Activated T-helper 1 cell treated with anti-CD3 and anti-CD28 coated beads, Interleukin-2, amount 50 U/mL, for 16 hours (primary cell): ENCODE results near the gene B3GAT1.
"Not testable (repeated sequence)": the region's sequence is repeated elsewhere in the genome, so short reads cannot be mapped to it uniquely, and the experiment has no call there.

Experiments used
- DNase-seq, 2 donors: peaks; one replicate each; pipeline ENCODE4 v3.0.0-alpha.2; 2020; ENCODE audit warnings: low read depth in 1 of 2, low spot score in 1 of 2

Gene B3GAT1, protein sequence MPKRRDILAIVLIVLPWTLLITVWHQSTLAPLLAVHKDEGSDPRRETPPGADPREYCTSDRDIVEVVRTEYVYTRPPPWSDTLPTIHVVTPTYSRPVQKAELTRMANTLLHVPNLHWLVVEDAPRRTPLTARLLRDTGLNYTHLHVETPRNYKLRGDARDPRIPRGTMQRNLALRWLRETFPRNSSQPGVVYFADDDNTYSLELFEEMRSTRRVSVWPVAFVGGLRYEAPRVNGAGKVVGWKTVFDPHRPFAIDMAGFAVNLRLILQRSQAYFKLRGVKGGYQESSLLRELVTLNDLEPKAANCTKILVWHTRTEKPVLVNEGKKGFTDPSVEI

DNA sequence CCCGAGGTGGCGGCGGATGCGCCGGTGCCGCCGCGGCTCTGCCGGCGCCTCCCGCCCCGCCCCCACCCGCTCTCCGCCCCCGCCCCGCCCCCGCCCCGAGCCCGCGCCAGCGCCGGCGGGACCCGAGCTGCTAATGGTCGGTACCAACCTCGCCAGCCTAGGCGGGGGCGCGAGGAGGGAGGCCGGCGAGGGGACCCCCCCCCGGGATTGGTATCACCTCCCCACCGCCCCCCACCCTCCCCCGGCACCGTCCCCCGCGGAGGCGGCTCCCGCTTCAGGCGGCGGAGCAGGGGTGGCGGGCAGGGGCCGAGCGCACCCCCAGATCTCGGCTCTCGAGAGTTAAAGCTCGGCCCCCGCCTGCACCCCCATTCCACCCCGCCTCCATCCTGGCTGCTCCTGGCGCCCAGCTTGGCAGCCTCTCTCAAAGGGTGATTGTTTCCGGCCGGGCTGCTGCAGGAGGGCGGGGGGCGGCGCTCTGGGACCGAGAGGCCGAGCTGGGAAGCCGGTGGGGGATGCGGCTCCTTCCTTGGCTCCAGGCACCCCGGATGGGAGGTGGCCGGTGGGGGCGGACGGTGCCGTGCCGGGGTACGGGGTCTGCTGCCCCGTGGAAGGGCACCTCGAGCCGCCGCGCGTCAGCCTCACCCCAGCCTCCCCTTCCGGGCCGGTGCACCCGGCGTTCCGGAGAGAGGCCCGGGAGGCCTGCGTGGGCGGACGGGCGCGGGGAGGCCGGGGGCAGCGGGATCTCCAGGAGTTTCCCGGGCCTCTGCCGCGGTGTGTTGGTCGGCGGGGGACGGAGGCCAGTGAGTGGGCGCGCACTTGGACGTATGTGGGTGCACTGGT lies at the start of gene B3GAT1:
Gene B3GAT1, minus strand, starts transcription at position 40 of the 840 bp plus-strand sequence. CDS start 24,583 bp downstream, outside the sequence.
- no peak for DNase-seq

DNA sequence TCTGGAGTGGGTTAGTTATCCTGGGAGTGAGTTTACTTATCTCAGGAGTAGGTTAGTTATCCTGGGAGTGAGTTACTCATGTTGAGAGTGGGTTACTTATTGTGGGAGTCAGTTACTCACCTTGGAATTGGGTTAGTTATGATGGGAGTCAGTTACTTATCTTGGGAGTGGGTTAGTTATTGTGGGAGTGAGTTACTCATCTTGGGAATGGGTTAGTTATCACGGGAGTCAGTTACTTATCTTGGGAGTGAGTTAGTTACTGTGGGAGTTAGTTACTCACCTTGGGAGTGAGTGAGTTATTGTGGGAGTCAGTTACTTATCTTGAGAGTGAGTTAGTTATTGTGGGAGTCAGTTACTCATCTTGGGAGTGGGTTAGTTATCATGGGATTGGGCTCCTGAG lies 49.6 kb upstream of the B3GAT1 start:
- DNase-seq, result no peak

DNA sequence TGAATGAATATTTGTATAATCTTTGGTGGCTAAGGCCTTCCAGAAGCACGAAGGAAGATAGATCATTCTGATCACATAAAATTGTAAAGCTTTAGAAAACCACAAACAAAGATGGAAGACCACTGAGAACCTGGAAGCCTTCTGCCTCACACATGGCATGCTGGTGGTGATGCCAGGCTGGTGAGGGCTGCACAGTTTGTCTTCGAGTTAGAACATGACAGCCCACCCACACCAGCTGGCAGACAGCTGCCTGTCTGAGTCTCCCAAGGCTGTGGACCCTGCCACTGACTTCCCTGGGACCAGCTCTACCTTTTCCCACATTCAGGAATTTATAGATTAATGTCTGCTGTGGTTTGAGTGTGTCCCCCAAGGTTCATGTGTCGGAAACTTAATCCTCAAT lies 48.8 kb upstream of the B3GAT1 start:
- DNase-seq, result no peak

DNA sequence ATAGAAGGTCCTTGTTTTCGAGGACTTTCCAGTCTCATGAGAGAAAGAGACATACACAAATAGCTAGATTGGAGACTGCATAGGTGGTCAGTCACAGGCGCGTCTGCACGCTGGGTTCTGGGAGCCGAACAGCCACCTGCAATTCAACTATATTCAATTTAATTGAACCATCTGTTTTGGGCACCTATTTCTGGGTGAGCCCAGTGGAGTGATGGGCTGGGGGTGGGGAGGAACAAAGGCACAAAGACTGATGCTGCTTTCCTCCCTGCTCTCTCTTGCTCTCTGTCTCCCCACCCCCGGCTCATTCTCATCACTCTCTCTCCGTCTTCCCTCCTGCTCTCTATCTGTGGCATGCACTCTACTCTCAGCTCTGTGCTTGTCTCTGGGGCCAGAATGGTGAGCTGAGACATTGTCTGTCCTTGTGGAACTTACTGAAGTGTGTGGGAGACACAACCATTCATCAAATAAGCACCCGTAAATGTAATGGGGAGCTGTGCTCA lies 48.1 kb upstream of the B3GAT1 start:
- DNase-seq, result no peak

DNA sequence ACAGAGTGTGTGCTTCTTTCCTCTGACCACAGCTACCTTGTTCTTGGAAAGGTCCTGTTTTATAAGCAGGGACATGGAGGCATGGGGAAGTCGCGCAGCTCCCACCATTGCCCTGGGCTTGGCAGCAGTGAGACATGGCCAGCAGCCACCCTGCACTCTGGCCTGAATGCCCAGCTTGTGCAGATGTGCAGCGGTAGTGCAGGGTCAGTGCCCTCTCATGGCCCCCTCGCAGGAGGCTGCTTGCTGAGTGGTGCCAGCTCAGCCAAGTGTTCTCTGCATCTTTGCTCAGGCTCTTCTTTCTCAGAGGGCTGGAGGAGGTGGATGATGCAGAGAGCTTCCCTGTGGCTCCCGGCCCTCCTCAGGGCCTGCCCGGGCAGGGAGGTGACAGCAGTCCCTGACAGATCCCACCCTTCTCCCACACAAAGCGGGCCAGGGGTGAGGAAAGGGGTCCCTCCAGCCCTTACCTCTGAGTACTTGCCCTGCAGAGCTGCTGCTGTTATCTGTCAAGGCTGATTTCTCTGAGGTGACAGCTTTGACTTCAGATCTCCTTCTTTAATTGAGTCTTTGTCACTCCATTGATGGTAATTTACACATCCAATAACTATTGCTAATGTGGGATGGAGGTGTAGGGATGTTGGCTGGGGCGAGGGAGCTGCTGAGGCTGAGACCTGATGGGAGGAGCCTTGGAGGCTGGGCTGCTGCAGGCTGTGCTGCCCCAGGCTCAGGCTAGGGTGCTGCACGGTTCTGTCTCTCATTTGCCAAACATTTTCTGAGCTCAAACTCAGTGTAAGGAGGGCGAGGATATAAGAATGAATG lies 47.4 kb upstream of the B3GAT1 start:
- DNase-seq, result no peak

DNA sequence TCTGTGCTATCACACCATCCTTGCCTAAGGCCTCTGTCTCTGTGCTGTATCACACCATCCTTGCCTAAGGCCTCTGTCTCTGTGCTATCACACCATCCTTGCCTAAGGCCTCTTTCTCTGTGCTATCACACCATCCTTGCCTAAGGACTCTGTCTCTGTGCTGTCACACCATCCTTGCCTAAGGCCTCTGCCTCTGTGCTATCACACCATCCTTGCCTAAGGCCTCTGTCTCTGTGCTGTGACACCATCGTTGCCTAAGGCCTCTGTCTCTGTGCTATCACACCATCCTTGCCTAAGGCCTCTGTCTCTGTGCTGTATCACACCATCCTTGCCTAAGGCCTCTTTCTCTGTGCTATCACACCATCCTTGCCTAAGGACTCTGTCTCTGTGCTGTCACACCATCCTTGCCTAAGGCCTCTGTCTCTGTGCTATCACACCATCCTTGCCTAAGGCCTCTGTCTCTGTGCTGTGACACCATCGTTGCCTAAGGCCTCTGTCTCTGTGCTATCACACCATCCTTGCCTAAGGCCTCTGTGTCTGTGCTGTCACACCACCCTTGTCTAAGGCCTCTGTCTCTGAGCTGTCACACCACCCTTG lies 45.5 kb upstream of the B3GAT1 start:
- not testable (repeated sequence) for DNase-seq

DNA sequence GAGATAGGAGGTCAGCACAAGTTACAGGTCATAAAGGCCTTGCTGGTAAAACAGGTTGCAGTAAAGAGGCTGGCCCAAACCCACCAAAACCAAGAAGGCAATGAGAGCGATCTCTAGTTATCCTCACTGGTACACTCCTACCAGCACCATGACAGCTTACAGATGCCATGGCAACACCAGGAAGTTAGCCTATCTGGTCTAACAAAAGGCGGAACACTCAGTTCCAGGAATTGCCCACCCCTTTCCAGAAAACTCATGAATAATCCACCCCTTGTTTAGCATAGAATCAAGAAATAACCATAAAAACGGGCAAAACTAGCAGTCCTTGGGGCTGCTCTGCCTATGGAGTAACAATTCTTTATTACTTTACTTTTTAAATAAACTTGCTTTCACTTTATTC lies 43.5 kb upstream of the B3GAT1 start:
- no peak for DNase-seq

DNA sequence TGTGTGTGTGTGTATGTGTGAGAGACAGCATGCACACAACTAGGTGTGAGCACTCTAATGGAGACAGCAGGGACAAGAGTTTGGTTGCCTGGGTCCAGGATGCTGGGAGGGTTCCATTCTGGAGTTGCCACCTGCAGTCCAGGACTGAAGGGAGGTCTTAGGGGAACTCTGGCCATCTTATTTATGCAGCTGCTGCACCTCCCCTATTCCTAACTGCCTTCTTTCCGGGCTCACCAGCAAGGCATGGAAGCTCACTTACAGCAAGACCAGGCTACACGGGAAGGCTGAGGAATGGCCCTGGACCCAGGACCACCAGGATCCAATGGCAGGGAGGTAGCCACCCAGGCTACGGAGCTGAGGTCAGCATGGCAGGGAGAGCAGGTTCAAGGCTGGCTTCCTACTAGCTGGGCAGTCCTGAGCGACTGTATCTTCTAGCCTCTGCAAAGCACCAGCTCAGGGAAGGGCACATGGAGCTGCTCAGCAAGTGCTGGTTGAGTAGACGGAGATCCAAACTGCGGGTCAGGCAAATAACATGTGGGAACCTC lies 42.2 kb upstream of the B3GAT1 start:
- DNase-seq, result no peak

DNA sequence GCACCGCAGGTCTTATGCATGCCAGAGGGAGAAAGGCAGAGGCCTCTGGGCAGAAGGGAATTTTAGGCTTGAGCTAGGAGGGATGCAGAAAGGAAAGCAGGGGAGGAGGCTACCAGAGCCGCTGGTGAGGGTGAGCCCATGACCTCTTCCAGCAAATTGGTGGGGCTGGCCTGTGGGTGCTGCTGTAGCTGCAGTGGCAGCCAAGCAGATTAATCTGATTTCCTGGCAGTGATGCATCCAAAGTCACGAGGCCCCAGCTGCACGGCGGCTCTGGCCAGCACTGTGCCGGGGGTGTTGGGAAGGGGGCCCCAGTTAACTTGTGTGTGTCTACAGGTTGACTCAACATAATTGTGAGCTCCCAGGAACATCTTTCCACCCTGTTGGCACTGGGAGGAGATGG lies 41.4 kb upstream of the B3GAT1 start:
- DNase-seq, result no peak

DNA sequence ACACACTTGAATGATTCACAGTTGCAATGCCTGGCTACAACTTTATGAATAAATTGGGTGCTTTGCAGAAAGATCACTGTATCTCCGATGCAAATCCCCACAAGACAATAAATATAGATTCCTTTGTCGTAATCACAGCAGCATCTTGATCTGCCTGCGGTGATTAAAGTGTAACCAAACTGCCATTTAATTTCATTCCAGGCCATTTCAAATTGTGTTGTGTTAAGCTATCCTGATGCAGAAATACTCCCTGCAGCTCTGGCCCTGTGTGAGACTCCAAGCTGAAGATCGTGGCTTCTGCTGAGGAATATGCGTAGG lies 40.8 kb upstream of the B3GAT1 start:
- DNase-seq, result no peak

DNA sequence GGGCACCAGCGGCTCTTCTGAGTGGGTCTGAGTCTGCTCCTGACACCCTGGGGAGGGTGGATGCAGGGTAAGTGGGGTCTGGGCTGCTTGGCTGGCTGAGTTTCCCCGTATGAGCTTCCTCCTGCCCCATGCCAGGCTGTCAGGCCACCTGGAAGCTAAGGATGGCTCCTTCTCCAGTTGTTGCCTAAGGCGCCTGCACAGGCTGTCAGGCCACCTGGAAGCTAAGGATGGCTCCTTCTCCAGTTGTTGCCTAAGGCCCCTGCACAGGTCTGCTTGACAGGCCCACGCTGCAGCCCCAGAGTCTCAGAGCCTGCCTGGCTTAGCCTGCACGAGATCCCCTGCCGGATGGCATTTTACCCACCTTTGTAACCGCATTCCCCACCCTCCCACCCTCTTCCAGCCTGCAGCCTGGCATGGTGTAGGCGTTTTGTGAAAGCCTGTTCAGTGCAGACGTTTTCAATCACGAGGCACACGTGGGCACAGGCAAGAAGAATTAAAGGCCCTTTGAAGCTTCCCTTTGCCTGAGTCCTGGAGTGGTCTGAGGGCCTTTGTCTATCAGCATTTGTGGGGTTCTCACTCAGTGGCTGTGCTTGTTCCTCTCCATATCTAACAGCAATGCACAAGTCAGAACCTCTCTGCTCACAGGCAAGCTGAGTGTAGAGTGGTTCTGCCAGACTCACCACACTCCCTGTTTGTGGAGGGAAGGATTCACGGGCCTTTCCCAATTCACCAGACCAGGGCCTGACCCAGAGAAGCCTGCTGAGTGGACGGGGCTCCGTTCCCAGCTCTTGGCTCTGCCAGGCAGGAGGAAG lies 40.2 kb upstream of the B3GAT1 start:
- DNase-seq, result no peak

DNA sequence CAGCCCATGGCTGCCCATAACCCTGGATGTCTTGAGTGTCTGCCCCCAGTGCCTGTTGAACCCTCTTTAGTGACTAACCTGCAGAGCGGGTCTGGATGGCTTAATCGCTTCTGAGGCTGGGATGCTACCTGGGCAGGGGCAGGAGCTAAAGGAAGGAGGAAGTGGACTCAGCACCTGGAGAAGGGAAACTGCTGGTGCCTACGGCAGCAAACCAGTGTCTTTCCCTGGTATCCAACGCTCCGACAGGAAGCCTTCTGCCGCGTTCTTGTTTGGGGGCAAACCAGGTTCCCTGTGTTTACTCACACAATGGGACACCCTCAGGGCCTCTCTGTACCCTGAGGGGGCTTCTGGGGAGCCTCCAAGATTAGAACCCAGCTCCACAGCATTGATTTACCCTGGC lies 38.1 kb upstream of the B3GAT1 start:
- no peak for DNase-seq

DNA sequence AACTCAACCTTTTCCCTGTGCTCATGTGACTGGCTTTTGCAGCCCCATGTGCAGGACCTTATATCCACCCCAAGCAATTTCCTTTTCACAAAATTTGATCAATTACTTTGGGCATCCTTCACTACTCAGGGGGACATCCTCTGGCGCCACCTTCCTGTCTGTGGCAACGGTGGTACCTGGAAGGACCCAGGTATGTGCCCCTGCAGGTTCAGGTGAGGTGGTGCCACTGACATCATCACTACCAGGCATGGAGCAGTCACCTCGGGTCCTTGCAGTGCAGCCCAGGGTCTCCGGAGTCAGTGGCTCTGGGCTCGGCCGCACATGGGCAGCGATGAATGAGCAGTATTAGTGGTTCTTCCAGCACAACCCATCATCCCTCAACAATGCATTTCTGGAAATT lies 37.7 kb upstream of the B3GAT1 start:
- DNase-seq, result no peak

DNA sequence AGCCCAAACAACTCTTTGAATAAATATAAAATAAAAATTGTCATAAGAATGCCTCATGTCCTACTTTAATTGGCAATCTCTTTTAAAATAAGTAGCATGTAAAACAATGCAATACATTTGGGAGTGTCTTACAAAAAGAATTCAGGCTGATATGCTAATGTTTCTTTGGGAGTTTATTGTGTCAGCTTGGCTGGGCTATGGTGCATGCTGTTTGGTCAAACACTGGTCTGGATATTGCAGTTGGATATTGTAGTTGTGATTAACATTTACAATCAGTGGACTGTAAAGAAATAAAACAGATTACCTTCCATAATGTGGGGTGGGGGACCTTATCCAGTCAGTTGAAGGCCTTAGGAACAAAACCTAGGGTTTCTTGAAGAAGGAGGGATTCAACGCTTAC lies 37.0 kb upstream of the B3GAT1 start:
- DNase-seq, result no peak

DNA sequence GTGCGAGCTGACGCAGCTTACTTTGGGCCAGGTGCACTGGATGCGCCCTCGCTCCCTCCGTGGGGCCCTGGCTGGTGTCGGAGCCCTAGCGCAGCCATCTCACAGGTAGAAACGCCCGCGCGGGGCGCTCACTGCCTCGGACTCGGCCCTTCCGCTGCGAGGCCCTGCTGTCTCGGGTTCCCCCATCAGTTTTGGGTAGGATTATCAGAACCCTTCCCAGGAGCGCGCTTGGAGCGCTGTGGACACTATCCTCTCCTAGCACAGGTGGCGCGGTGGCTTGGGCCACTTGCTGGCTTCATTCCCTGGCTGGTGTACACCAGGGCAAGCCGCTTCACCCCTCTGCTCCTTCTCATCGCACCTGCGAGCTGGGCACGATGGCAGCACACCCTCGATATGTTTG lies 35.7 kb upstream of the B3GAT1 start:
- DNase-seq, result no peak

DNA sequence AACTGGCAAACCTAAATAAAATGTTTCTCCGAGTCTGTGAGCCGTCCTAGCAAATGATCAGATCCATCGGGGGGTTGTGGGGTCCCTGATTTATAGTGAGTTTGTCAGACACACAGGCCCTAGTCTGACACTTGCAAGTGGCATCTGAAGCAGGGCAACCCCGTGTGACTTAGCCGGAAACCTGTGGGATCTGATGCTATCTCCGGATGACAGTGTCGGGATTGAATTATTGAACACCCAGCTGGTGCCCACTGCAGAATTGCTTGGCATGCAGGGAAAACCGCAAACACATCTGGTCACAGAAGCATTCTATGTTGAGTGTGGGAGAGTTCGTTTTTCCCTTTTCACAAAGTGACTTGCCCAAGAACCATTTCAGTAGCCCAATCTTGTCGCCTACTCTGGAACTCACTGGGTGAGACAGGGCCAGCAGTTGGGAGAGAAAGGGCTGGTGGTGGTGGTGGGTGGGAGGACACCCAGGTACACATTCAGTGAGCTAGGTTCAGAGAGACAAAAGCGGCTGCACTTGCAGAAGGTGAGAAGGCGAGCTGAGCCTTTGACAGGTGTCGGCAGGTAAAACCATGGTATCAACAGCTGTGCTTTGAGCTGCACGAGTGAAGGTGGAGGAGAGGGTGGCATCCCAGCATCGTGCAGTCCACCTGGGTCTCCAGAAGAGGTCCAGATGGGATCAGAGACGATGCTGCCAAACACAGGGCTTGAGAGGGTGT lies 33.7 kb upstream of the B3GAT1 start:
- no peak for DNase-seq

DNA sequence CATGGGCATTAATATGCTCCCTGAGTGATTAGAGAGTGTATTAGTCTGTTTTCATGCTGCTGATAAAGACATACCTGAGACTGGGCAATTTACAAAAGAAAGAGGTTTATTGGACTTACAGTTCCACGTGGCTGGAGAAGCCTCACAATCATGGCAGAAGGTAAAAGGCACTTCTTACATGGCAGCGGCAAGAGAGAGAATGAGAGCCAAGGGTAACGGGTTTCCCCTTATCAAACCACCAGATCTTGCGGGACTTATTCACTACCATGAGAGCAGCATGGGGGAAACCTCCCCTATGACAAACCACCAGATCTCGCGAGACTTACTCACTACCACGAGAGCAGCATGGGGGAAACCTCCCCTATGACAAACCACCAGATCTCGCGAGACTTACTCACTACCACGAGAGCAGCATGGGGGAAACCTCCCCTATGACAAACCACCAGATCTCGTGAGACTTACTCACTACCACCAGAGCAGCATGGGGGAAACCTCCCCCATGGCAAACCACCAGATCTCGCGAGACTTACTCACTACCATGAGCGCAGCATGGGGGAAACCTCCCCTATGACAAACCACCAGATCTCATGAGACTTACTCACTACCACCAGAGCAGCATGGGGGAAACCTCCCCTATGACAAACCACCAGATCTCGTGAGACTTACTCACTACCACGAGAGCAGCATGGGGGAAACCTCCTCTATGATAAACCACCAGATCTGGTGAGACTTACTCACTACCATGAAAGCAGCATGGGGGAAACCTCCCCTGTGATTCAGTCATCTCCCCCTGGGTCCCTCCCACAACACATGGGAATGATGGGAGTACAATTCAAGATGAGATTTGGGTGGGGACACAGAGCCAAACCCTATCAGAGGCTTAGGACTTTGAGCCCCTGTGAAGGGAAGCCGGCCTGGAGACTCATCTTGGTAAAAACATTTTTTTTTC lies 32.4 kb upstream of the B3GAT1 start:
- DNase-seq, result not testable (repeated sequence)

DNA sequence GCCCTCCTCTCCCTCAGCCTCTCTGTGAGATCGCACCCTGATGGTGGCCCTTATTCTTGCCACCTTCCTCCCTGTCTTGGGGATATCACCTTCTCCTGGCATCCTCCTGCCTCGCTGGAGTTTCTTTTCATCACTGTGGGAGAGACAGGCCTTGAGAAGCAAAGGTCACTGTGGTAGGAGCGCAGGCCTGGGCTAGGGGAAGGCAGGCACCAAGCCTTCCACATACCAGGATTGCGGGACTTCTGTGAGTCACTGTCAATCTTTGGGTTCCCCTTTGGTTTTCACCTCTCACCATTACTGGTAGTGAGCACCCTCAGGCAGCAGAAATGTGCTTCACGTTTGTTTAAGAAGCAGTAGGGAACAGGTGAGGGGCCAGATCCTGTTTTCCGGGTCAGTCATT lies 31.2 kb upstream of the B3GAT1 start:
- DNase-seq, result no peak
